B cell (primary cell): ENCODE measurements around the gene UNC13A.

ENCODE experiments used
- EZH2 ChIP-seq: IDR thresholded peaks from 2 replicates; pipeline ENCODE4 v1.6.1; 2012; ENCODE audit warnings: borderline replicate concordance, low read depth, mild to moderate bottlenecking, moderate library complexity, low read length; ENCODE audit not compliant: insufficient read depth, poor library complexity, severe bottlenecking
- TF ChIP-seq, protein P1 (sequence below): fragments of 200-600 bp; IDR thresholded peaks from one replicate; pipeline ENCODE4 v1.8.0; 2022; ENCODE audit warnings: antibody characterized with exemption, mild to moderate bottlenecking

DNA sequence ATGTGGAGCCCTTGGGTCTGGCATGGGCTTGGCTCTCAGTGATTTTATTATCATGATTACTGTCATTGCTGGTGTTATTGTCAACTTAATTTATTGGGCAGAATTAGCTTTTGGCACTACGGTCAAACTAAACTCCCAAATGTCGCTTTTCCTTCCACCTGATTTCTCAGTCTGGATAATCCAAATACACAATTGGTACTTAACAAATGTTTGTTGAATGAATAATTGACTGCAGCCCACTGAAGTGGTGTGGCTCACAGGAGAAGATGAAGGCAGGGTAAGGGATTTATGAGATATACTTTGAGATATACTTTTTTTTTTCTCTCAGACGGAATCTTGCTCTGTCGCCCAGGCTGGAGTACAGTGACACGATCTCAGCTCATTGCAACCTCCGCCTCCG, 131.2 kb downstream of the UNC13A start:
- TF ChIP-seq, protein P1, sequence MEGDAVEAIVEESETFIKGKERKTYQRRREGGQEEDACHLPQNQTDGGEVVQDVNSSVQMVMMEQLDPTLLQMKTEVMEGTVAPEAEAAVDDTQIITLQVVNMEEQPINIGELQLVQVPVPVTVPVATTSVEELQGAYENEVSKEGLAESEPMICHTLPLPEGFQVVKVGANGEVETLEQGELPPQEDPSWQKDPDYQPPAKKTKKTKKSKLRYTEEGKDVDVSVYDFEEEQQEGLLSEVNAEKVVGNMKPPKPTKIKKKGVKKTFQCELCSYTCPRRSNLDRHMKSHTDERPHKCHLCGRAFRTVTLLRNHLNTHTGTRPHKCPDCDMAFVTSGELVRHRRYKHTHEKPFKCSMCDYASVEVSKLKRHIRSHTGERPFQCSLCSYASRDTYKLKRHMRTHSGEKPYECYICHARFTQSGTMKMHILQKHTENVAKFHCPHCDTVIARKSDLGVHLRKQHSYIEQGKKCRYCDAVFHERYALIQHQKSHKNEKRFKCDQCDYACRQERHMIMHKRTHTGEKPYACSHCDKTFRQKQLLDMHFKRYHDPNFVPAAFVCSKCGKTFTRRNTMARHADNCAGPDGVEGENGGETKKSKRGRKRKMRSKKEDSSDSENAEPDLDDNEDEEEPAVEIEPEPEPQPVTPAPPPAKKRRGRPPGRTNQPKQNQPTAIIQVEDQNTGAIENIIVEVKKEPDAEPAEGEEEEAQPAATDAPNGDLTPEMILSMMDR: no peak
- TF ChIP-seq EZH2: no peak
